GM18951 (cell line): ENCODE data around the gene CYB561D1.

Source experiments
- POLR2A ChIP-seq: IDR thresholded peaks from 4 replicates; pipeline ENCODE4 v1.6.1; 2011; ENCODE audit warnings: mild to moderate bottlenecking; ENCODE audit not compliant: insufficient read length, insufficient read depth; ENCODE audit errors: extremely low read depth
- in situ Hi-C: fragments of 300-500 bp; cut with MboI; formaldehyde crosslinking; loops from one replicate; pipeline ENCODE4 v1.12.0; 2022; ENCODE audit warnings: low sequenced_read_pairs, mixed read lengths, inconsistent platforms; ENCODE audit not compliant: unreplicated experiment

The CYB561D1 gene

GRCh38 chr1:109474697-109475096, 19.2 kb upstream of the CYB561D1 start:
- TF ChIP-seq POLR2A, result no peak
- in situ Hi-C loops, result no loop called here

- in situ Hi-C loops, result no loop called here
- no peak for TF ChIP-seq POLR2A
Measured at GRCh38 chr1:109475261-109475660, 18.6 kb upstream of the CYB561D1 start.

- in situ Hi-C loops, result no loop called here
- TF ChIP-seq POLR2A, result no peak
Measured at GRCh38 chr1:109476825-109477224, 17.1 kb upstream of the CYB561D1 start.

GRCh38 chr1:109477821-109478220, 16.1 kb upstream of the CYB561D1 start:
- no peak for TF ChIP-seq POLR2A

GRCh38 chr1:109478806-109479205, 15.1 kb upstream of the CYB561D1 start:
- TF ChIP-seq POLR2A, result no peak
- in situ Hi-C loops, result no loop called here

More at GRCh38 chr1:109477821-109478220, 16.1 kb upstream of the CYB561D1 start:
- in situ Hi-C loops, result no loop called here

GRCh38 chr1:109479311-109479710, 14.6 kb upstream of the CYB561D1 start:
- in situ Hi-C loops, result no loop called here
- TF ChIP-seq POLR2A, result no peak

GRCh38 chr1:109479901-109480300, 14.0 kb upstream of the CYB561D1 start:
- in situ Hi-C loops, result no loop called here

GRCh38 chr1:109481646-109482045, 12.2 kb upstream of the CYB561D1 start:
- in situ Hi-C loops, result no loop called here
- no peak for TF ChIP-seq POLR2A

More at GRCh38 chr1:109479901-109480300, 14.0 kb upstream of the CYB561D1 start:
- TF ChIP-seq POLR2A, result no peak

- TF ChIP-seq POLR2A, result no peak
- in situ Hi-C loops, result no loop called here
Measured at GRCh38 chr1:109482242-109482641, 11.7 kb upstream of the CYB561D1 start.

- no peak for TF ChIP-seq POLR2A
- in situ Hi-C loops, result no loop called here
Measured at GRCh38 chr1:109482791-109483671, 10.9 kb upstream of the CYB561D1 start.

GRCh38 chr1:109483672-109484518, 10.0 kb upstream of the CYB561D1 start, which contains the start of gene ATXN7L2:
Gene ATXN7L2 (plus strand): TSS chr1:109483905. CDS start chr1:109483954, 49 bp downstream.
- TF ChIP-seq POLR2A, result peak; percentile 91
- in situ Hi-C loops, result no loop called here

- no peak for TF ChIP-seq POLR2A
- in situ Hi-C loops, result no loop called here
Measured at GRCh38 chr1:109484519-109484975, 9.3 kb upstream of the CYB561D1 start.

- TF ChIP-seq POLR2A, result no peak
- in situ Hi-C loops, result no loop called here
Measured at GRCh38 chr1:109485001-109485400, 8.9 kb upstream of the CYB561D1 start.
